Fibroblast of lung (primary cell): Measurements from ENCODE around the gene GCLC. TPM values are rescaled to one million over a fixed set of nuclear protein-coding genes. Genes with fewer than 3 reads are reported as not detected.
A peak's percentile ranks its signal among the peaks of the same experiment; 100 is the strongest.

Experiments
- DNase-seq, 2 donors: peaks; one replicate each; pipeline versions ENCODE4 v3.0.0 to v3.0.0-alpha.2; 2010; ENCODE audit warnings: low read depth in 2 of 2
- H2AFZ ChIP-seq: 2 replicates; pipeline ENCODE4 v1.5.1; 2012; ENCODE audit warnings: low read length, control low read depth, inconsistent platforms
- H3K27ac ChIP-seq: 2 replicates; pipeline ENCODE4 v1.5.1; 2011; ENCODE audit warnings: low read length, control low read depth; ENCODE audit not compliant: insufficient read depth
- H3K27me3 ChIP-seq: 2 replicates; pipeline ENCODE4 v1.5.1; 2011; ENCODE audit warnings: mild to moderate bottlenecking, low read length; ENCODE audit not compliant: control insufficient read depth, insufficient read depth
- H3K36me3 ChIP-seq: 2 replicates; pipeline ENCODE4 v1.5.1; 2011; ENCODE audit warnings: low read length; ENCODE audit not compliant: control insufficient read depth, insufficient read depth
- H3K4me1 ChIP-seq: 2 replicates; pipeline ENCODE4 v1.5.1; 2011; ENCODE audit warnings: low read length; ENCODE audit not compliant: control insufficient read depth, insufficient read depth; ENCODE audit errors: extremely low read depth
- H3K4me2 ChIP-seq: 2 replicates; pipeline ENCODE4 v1.5.1; 2011; ENCODE audit warnings: low read length, control low read depth; ENCODE audit not compliant: insufficient read depth; ENCODE audit errors: extremely low read depth
- H3K4me3 ChIP-seq, 4 experiments: fragments of 200-600 bp in 1 of 4; sonication (generic) in 1 of 4; replicated peaks in 1 of 4; 2 replicates each; pipeline ENCODE4 v1.5.1; 2011 to 2016; ENCODE audit warnings: low read length in 4 of 4, low read depth in 3 of 4, mild to moderate bottlenecking in 3 of 4, control low read depth in 2 of 4, inconsistent platforms in 1 of 4, mixed read lengths in 1 of 4; ENCODE audit not compliant: insufficient read depth in 1 of 4; ENCODE audit errors: control extremely low read depth in 1 of 4
- H3K79me2 ChIP-seq: 2 replicates; pipeline ENCODE4 v1.5.1; 2012; ENCODE audit warnings: mild to moderate bottlenecking, low read length, inconsistent platforms; ENCODE audit not compliant: control insufficient read depth, insufficient read depth
- H3K9ac ChIP-seq: 2 replicates; pipeline ENCODE4 v1.5.1; 2011; ENCODE audit warnings: mild to moderate bottlenecking, low read length, control low read depth; ENCODE audit not compliant: insufficient read depth
- H3K9me3 ChIP-seq: 2 replicates; pipeline ENCODE4 v1.5.1; 2012; ENCODE audit warnings: low read depth, low read length; ENCODE audit not compliant: control insufficient read depth, insufficient read depth
- H4K20me1 ChIP-seq: 2 replicates; pipeline ENCODE4 v1.5.1; 2011; ENCODE audit warnings: low read length; ENCODE audit not compliant: control insufficient read depth, insufficient read depth; ENCODE audit errors: extremely low read depth
- CTCF ChIP-seq, 2 donors: IDR thresholded peaks in 1 of 2; conservative IDR thresholded peaks in 1 of 2; 1 replicate in 1 of 2; 2 replicates in 1 of 2; pipeline ENCODE4 v1.5.1; 2011 to 2012; ENCODE audit warnings: low read length in 2 of 2, control low read depth in 1 of 2, inconsistent platforms in 1 of 2, low read depth in 1 of 2, mild to moderate bottlenecking in 1 of 2
- EZH2 ChIP-seq: IDR thresholded peaks from 2 replicates; pipeline ENCODE4 v1.5.1; 2012; ENCODE audit warnings: low read length, control low read depth, mild to moderate bottlenecking; ENCODE audit errors: missing control alignments
- polyA plus RNA-seq, 2 donors: library from polyadenylated mRNA; depleted of rRNA in 1 of 2; stranded (reverse) in 1 of 2; unstranded in 1 of 2; fragments of >200 nt; gene quantifications; 2 replicates each; pipeline ENCODE4 v1.2.1, GENCODE V29; 2011 to 2012; ENCODE audit warnings: missing spikeins in 1 of 2
- total RNA-seq: library from RNA; depleted of rRNA; stranded (reverse); fragments of >200 nt; gene quantifications from 2 replicates; pipeline ENCODE4 v1.2.1, GENCODE V29; 2014

Gene GCLC
- total and polyA plus RNA-seq, 2 donors (not counting 1 experiment from before 2014, with no cell fraction given) = 16.0 to 31.4 TPM

DNA sequence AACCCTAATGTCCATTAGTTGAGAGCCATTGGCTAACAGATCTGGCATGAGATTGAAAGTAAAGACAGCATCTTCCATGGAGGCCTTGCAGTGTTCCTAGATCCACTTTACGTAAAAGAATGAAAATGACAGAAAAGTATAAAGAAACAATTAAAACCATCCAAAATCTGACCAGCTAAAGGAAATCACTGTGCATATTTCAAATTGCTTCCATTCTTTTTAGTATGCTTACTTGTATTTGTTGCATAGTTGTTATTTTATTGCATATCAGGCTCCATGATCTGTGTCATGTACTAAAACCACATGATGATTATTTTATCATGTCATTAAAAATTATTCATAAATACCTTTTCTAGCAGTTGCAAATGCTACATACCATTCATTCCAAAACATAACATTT is 67.9 kb downstream of the GCLC start:
- TF ChIP-seq EZH2 = no peak
- TF ChIP-seq CTCF (conservative IDR thresholded peaks at IDR 0.05 in 1 of 2, IDR thresholded peaks at IDR 0.05 in 1 of 2; ENCODE audit: low read depth in 1 of 2, low read length in 2 of 2) = no peak
- Histone ChIP-seq H3K27ac (no peak overlapping the region), H3K4me3 (no peak overlapping the region), H3K4me1 (no peaks in the 10 kb centered on the region), H3K9ac (no peak overlapping the region), H3K4me2 (no peak overlapping the region), H2AFZ (no peak overlapping the region), H3K9me3 (no peaks in the 10 kb centered on the region), H3K36me3 (no peaks in the 10 kb centered on the region), H3K79me2 (no peaks in the 10 kb centered on the region), H4K20me1 (no peaks in the 10 kb centered on the region), H3K27me3 (no peaks in the 10 kb centered on the region)
- DNase-seq = peak in 1 of 2 donors; percentile 41

- Histone ChIP-seq H3K79me2 (no peaks in the 10 kb centered on the region), H3K4me1 (no peaks in the 10 kb centered on the region), H3K36me3 (no peaks in the 10 kb centered on the region), H3K9ac (no peak overlapping the region), H3K9me3 (no peaks in the 10 kb centered on the region), H3K27me3 (no peaks in the 10 kb centered on the region), H3K27ac (no peak overlapping the region), H4K20me1 (no peaks in the 10 kb centered on the region), H3K4me3 (no peak overlapping the region), H3K4me2 (no peak overlapping the region), H2AFZ (no peak overlapping the region)
- TF ChIP-seq EZH2 (no peak), CTCF (conservative IDR thresholded peaks at IDR 0.05 in 1 of 2, IDR thresholded peaks at IDR 0.05 in 1 of 2; ENCODE audit: low read depth in 1 of 2, low read length in 2 of 2) (no peak)
- DNase-seq = no peak
Measured at GRCh38 chr6:53474010-53474409, 70.9 kb downstream of the GCLC start.

GRCh38 chr6:53469163-53469562 is 75.7 kb downstream of the GCLC start:
- no peaks in the 10 kb centered on the region for H3K27me3 ChIP-seq
- H3K36me3 ChIP-seq = no peaks in the 10 kb centered on the region
- no peaks in the 10 kb centered on the region for H3K9me3 ChIP-seq
- no peak overlapping the region for H3K9ac ChIP-seq
- no peaks in the 10 kb centered on the region for H4K20me1 ChIP-seq
- H3K79me2 ChIP-seq = no peaks in the 10 kb centered on the region
- H3K4me3 ChIP-seq = no peak overlapping the region
- TF ChIP-seq CTCF (conservative IDR thresholded peaks at IDR 0.05 in 1 of 2, IDR thresholded peaks at IDR 0.05 in 1 of 2; ENCODE audit: low read depth in 1 of 2, low read length in 2 of 2) = no peak
- no peak for TF ChIP-seq EZH2
- H3K4me1 ChIP-seq = no peaks in the 10 kb centered on the region
- no peak overlapping the region for H2AFZ ChIP-seq
- no peak overlapping the region for H3K27ac ChIP-seq
- no peak for DNase-seq
- no peak overlapping the region for H3K4me2 ChIP-seq
